ENCODE results near the gene KCNMA1. TPM values are rescaled to one million over a fixed set of nuclear protein-coding genes. Genes with fewer than 3 reads are reported as not detected.

KCNMA1 gene
- total RNA-seq, 1 experiment from 2014 or later: 31.3 TPM

DNA sequence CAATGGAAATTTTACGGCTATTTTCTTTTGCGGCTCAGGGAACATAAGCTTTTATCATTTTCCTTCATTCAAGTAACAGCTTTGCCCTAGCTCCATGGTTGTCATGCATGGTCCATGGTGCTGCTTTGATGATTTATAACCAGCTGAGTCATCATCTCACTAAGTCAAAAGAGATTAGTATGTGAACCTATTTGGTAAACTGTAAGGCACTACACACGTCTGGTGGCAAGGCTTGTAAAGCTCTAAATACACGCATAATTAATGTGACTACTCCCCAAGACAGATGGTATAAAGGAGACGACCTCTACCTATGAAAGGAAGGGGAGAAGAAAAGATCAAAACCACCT lies 340.2 kb downstream of the KCNMA1 start:
- no peak for DNase-seq
- H3K27ac ChIP-seq (ENCODE audit: low read length): no peak overlapping the region
- H3K27me3 ChIP-seq (ENCODE audit: low read length): no peaks in the 10 kb centered on the region
- H2AFZ ChIP-seq (ENCODE audit: low read length): no peak overlapping the region
- no peaks in the 10 kb centered on the region for H3K79me2 ChIP-seq (ENCODE audit: low read length)
- no peaks in the 10 kb centered on the region for H3K4me1 ChIP-seq (ENCODE audit: low read length)
- H3K9me2 ChIP-seq (replicated peaks; ENCODE audit: insufficient read depth, low read length): no peaks in the 10 kb centered on the region
- no peak overlapping the region for H3K4me3 ChIP-seq (ENCODE audit: low read length)
- H3K9ac ChIP-seq (ENCODE audit: low read length): no peak overlapping the region
- no peaks in the 10 kb centered on the region for H3K9me3 ChIP-seq (ENCODE audit: low read length)
- H4K20me1 ChIP-seq (ENCODE audit: insufficient read depth, low read depth, low read length): peaks cover 26% of the 10 kb centered on the region; the same call in 1 of the 2 replicates
- H3K4me2 ChIP-seq (ENCODE audit: low read depth, low read length, poor library complexity, severe bottlenecking): no peak overlapping the region
- no peaks in the 10 kb centered on the region for H3K36me3 ChIP-seq (ENCODE audit: insufficient read depth, low read length)

DNA sequence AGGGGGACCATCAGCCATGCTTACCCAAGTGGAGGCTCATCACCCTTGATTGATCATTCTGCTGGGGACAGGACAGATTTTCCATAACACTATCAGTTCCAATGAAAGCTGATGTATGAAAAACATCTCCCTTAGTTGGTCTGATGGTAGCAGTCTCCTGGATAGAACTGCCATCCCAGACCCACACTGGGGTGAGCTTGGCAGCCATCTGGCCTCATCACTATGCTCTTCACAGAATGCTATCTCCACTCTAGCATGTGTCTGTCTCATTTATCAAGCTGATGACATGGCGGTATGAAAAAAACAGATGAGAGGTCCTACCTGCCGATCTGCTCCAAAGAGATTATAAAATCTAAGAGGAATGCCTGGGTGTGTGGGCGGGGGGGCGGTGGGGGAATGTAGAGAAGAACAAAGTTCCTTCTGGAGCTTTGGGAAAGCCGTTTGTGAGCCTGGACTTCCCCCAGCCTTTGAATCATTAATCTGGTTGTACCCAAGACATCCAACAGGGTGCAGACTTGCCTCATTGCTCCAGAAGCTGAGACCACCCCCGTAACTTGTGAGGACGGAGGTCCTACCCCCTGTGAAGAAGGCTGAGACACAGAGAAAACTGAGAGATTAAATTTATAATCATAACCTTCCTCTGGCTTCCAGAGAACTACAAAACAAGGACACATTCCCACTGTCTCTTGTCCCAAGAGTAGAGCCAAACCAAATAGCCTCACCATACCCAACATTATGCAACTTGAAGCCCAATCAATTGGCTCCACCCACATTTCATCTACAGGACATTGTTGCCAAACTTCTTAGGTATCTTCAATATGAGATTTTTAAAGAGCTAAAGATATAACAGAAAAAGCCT lies 340.8 kb downstream of the KCNMA1 start:
- H3K79me2 ChIP-seq (ENCODE audit: low read length): no peaks in the 10 kb centered on the region
- no peak overlapping the region for H3K4me2 ChIP-seq (ENCODE audit: low read depth, low read length, poor library complexity, severe bottlenecking)
- no peaks in the 10 kb centered on the region for H3K9me2 ChIP-seq (replicated peaks; ENCODE audit: insufficient read depth, low read length)
- H2AFZ ChIP-seq (ENCODE audit: low read length): no peak overlapping the region
- H3K9ac ChIP-seq (ENCODE audit: low read length): no peak overlapping the region
- H3K27me3 ChIP-seq (ENCODE audit: low read length): no peaks in the 10 kb centered on the region
- no peak overlapping the region for H3K27ac ChIP-seq (ENCODE audit: low read length)
- peaks cover 28% of the 10 kb centered on the region; the same call in 1 of the 2 replicates for H4K20me1 ChIP-seq (ENCODE audit: insufficient read depth, low read depth, low read length)
- no peaks in the 10 kb centered on the region for H3K4me1 ChIP-seq (ENCODE audit: low read length)
- no peak overlapping the region for H3K4me3 ChIP-seq (ENCODE audit: low read length)
- H3K9me3 ChIP-seq (ENCODE audit: low read length): no peaks in the 10 kb centered on the region
- peak; percentile 45 for DNase-seq
- no peaks in the 10 kb centered on the region for H3K36me3 ChIP-seq (ENCODE audit: insufficient read depth, low read length)

DNA sequence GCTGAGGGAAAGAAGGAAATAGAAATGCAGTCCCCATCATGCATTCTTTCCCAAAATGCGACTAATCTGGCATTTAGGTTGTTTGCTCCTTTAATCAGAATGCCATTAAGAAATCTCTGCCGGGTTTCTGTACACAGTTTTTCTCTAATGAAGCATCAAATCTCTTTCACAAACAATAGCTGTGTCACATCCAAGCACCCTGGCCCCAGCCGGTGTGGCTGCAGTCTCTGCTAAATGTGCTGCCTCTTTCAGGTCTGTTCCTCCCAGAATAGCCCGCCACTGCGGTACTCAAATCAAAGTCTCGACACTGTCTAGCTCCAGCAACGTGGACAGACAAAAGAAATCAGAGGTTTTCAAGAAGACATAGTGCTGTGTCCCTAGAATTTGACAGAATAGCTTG lies 343.8 kb downstream of the KCNMA1 start:
- Histone ChIP-seq H3K27me3 (ENCODE audit: low read length) (no peaks in the 10 kb centered on the region), H3K9me3 (ENCODE audit: low read length) (no peaks in the 10 kb centered on the region), H3K4me1 (ENCODE audit: low read length) (no peaks in the 10 kb centered on the region), H3K27ac (ENCODE audit: low read length) (no peak overlapping the region), H4K20me1 (ENCODE audit: insufficient read depth, low read depth, low read length) (peaks cover 38% of the 10 kb centered on the region; the same call in 1 of the 2 replicates), H3K36me3 (ENCODE audit: insufficient read depth, low read length) (no peaks in the 10 kb centered on the region), H3K4me3 (ENCODE audit: low read length) (no peak overlapping the region), H2AFZ (ENCODE audit: low read length) (no peak overlapping the region), H3K79me2 (ENCODE audit: low read length) (no peaks in the 10 kb centered on the region), H3K9ac (ENCODE audit: low read length) (no peak overlapping the region), H3K9me2 (replicated peaks; ENCODE audit: insufficient read depth, low read length) (no peaks in the 10 kb centered on the region), H3K4me2 (ENCODE audit: low read depth, low read length, poor library complexity, severe bottlenecking) (no peak overlapping the region)
- DNase-seq: no peak

DNA sequence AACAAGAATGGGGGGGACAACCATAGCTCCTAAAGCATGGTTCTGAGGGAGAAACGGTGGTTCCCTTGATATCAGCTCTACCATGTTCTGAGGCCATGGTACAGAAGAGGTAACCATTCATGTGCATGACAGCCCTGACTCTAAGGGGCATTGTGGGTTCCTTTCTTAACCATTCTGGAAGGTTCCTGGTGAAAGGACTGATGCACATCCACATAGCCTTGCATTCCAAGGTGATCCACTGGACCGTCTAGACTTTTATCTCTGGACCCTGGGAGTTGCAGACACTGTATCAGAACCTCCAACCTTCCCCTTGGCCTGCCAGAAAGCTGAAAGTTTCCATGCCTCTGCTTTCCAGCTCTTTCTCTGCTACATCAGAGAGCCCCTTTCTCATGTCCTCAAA lies 344.3 kb downstream of the KCNMA1 start:
- no peaks in the 10 kb centered on the region for H3K4me1 ChIP-seq (ENCODE audit: low read length)
- no peak overlapping the region for H3K4me3 ChIP-seq (ENCODE audit: low read length)
- no peak overlapping the region for H3K4me2 ChIP-seq (ENCODE audit: low read depth, low read length, poor library complexity, severe bottlenecking)
- no peaks in the 10 kb centered on the region for H3K9me3 ChIP-seq (ENCODE audit: low read length)
- no peak overlapping the region for H2AFZ ChIP-seq (ENCODE audit: low read length)
- no peaks in the 10 kb centered on the region for H3K9me2 ChIP-seq (replicated peaks; ENCODE audit: insufficient read depth, low read length)
- peaks cover 42% of the 10 kb centered on the region; the same call in 1 of the 2 replicates for H4K20me1 ChIP-seq (ENCODE audit: insufficient read depth, low read depth, low read length)
- H3K27me3 ChIP-seq (ENCODE audit: low read length): no peaks in the 10 kb centered on the region
- no peak overlapping the region for H3K9ac ChIP-seq (ENCODE audit: low read length)
- H3K36me3 ChIP-seq (ENCODE audit: insufficient read depth, low read length): no peaks in the 10 kb centered on the region
- no peak overlapping the region for H3K27ac ChIP-seq (ENCODE audit: low read length)
- no peak for DNase-seq
- H3K79me2 ChIP-seq (ENCODE audit: low read length): no peaks in the 10 kb centered on the region

DNA sequence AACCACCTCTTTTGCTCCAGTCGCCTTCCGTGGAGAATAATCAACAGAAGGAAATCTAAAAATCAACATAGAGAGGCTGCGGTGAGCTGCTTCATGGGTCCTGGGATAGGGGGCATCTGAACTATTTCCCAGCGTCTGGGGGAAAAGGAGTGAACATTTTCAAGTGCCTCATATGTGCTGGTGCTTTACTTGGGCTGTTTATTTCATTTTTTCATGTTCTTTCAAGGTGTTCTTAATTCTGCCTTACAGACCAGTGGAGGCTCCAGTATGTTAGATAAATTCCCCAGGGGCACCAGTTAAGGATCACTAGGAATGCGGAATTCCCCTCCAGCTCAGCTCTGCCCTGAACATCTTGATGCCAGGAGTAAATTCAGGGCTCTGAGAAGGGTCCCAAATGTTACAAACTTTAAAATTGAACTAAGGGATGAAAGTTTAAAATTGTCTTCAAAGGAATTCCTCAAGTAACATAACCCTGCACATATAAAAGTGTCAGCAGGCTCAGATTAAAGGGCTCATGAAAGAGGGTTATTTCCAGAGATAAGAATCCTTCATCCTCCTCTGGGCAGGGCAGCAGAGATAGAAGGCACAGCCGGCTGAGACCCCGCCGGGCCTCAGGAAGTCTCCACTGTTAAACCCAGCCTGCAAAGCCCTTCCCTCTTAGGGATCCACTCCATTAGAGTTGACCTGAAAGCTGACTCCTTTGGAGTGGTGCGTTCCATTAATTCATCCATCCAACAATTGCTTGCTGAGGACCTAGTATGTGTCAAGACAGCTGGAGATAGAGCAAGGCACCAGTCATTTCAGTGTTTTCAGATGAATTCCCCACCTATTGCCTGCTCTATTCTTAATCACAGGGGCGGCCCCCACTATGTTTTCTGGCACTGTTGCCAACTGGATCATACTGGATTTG lies 345.8 kb downstream of the KCNMA1 start:
- H3K4me2 ChIP-seq (ENCODE audit: low read depth, low read length, poor library complexity, severe bottlenecking): no peak overlapping the region
- no peak for DNase-seq
- no peak overlapping the region for H3K27ac ChIP-seq (ENCODE audit: low read length)
- H3K4me3 ChIP-seq (ENCODE audit: low read length): no peak overlapping the region
- no peak overlapping the region for H2AFZ ChIP-seq (ENCODE audit: low read length)
- H3K79me2 ChIP-seq (ENCODE audit: low read length): no peaks in the 10 kb centered on the region
- no peaks in the 10 kb centered on the region for H3K9me2 ChIP-seq (replicated peaks; ENCODE audit: insufficient read depth, low read length)
- no peaks in the 10 kb centered on the region for H3K4me1 ChIP-seq (ENCODE audit: low read length)
- peaks cover 39% of the 10 kb centered on the region; the same call in 1 of the 2 replicates for H4K20me1 ChIP-seq (ENCODE audit: insufficient read depth, low read depth, low read length)
- no peaks in the 10 kb centered on the region for H3K9me3 ChIP-seq (ENCODE audit: low read length)
- no peaks in the 10 kb centered on the region for H3K27me3 ChIP-seq (ENCODE audit: low read length)
- no peak overlapping the region for H3K9ac ChIP-seq (ENCODE audit: low read length)
- H3K36me3 ChIP-seq (ENCODE audit: insufficient read depth, low read length): no peaks in the 10 kb centered on the region

DNA sequence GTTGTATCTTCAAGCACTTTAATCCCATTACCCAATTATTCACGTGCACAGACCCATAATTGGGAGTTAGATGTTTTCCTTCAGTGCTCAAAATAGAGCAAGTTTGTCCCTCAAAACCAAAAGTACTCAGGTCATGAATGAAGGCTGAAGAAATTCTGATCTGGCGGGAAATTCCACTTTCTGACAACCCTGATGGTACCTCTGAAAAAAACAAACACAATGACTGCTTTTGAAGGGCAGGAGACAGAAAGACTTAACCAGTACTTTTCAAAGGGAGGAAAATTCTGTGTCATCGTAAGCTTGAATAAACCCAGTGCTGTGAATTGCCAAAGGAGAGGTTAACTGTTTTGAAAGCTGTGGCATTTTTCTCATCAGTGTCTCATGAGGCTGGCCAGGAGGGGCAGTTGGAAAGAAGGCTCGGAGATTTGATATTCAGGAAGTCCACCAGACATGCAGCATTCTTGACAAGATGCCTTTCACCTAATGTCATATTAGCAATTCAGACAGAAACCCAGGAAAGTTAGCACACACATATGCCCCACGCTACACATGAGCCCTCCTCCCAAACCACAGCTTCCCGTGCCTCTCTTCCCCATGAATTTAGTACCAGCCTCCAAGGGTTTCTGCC lies 347.0 kb downstream of the KCNMA1 start:
- H3K36me3 ChIP-seq (ENCODE audit: insufficient read depth, low read length): no peaks in the 10 kb centered on the region
- DNase-seq: no peak
- no peaks in the 10 kb centered on the region for H3K4me1 ChIP-seq (ENCODE audit: low read length)
- H3K27ac ChIP-seq (ENCODE audit: low read length): no peak overlapping the region
- no peak overlapping the region for H3K4me2 ChIP-seq (ENCODE audit: low read depth, low read length, poor library complexity, severe bottlenecking)
- H4K20me1 ChIP-seq (ENCODE audit: insufficient read depth, low read depth, low read length): peaks cover 31% of the 10 kb centered on the region; the same call in 1 of the 2 replicates
- no peak overlapping the region for H3K9ac ChIP-seq (ENCODE audit: low read length)
- no peaks in the 10 kb centered on the region for H3K9me2 ChIP-seq (replicated peaks; ENCODE audit: insufficient read depth, low read length)
- no peak overlapping the region for H3K4me3 ChIP-seq (ENCODE audit: low read length)
- H3K79me2 ChIP-seq (ENCODE audit: low read length): no peaks in the 10 kb centered on the region
- H2AFZ ChIP-seq (ENCODE audit: low read length): no peak overlapping the region
- H3K9me3 ChIP-seq (ENCODE audit: low read length): no peaks in the 10 kb centered on the region
- no peaks in the 10 kb centered on the region for H3K27me3 ChIP-seq (ENCODE audit: low read length)

DNA sequence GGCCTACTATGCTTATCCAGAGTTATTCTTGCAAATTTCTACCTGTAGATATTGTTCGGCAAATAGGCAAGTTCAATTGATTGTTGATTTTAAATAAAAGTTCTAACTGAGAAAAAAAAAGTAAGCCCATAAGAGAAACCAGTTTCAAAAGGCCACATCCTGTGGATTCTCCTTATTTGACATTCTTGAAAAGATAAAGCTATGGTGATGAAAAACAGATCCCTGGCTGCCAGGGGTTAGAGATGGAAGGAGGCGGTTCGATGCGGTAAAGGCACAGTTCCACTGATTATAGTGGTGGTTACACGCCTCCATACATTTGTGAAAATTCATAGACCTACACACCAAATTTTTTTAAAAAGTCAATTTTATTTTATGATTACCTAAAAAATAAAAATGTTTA lies 347.8 kb downstream of the KCNMA1 start:
- Histone ChIP-seq H3K9me2 (replicated peaks; ENCODE audit: insufficient read depth, low read length) (no peaks in the 10 kb centered on the region), H3K4me3 (ENCODE audit: low read length) (no peak overlapping the region), H3K79me2 (ENCODE audit: low read length) (no peaks in the 10 kb centered on the region), H3K4me1 (ENCODE audit: low read length) (no peaks in the 10 kb centered on the region), H3K27me3 (ENCODE audit: low read length) (no peaks in the 10 kb centered on the region), H2AFZ (ENCODE audit: low read length) (no peak overlapping the region), H3K36me3 (ENCODE audit: insufficient read depth, low read length) (no peaks in the 10 kb centered on the region), H4K20me1 (ENCODE audit: insufficient read depth, low read depth, low read length) (peaks cover 31% of the 10 kb centered on the region; the same call in 1 of the 2 replicates), H3K27ac (ENCODE audit: low read length) (no peak overlapping the region), H3K4me2 (ENCODE audit: low read depth, low read length, poor library complexity, severe bottlenecking) (no peak overlapping the region), H3K9ac (ENCODE audit: low read length) (no peak overlapping the region), H3K9me3 (ENCODE audit: low read length) (no peaks in the 10 kb centered on the region)
- DNase-seq: no peak

DNA sequence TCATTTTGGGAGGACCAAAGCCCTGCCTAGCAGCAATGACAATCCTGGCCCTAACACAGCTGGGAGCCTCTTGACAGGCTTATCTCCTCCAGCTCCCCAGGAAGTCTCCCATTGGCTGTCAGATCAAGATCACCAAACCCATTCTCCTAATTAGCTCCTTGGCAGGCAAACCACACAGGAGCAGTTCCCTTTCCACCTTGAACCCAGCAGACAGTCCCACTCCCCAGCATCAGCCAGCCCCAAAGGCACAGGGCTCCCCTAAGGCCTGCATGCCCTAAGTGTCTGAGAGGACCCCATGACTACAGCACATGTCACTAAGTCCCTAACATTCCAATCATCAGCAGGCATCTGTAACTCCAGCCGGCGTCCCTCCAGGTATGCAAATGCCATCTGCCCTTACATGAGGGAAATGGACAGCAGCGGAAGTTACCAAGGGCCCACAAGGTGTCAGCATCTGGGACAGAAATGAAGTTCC lies 348.5 kb downstream of the KCNMA1 start:
- H3K36me3 ChIP-seq (ENCODE audit: insufficient read depth, low read length): no peaks in the 10 kb centered on the region
- H3K9me2 ChIP-seq (replicated peaks; ENCODE audit: insufficient read depth, low read length): no peaks in the 10 kb centered on the region
- peaks cover 29% of the 10 kb centered on the region; the same call in 1 of the 2 replicates for H4K20me1 ChIP-seq (ENCODE audit: insufficient read depth, low read depth, low read length)
- no peaks in the 10 kb centered on the region for H3K27me3 ChIP-seq (ENCODE audit: low read length)
- no peak overlapping the region for H2AFZ ChIP-seq (ENCODE audit: low read length)
- no peaks in the 10 kb centered on the region for H3K9me3 ChIP-seq (ENCODE audit: low read length)
- no peak overlapping the region for H3K9ac ChIP-seq (ENCODE audit: low read length)
- no peaks in the 10 kb centered on the region for H3K79me2 ChIP-seq (ENCODE audit: low read length)
- H3K27ac ChIP-seq (ENCODE audit: low read length): no peak overlapping the region
- DNase-seq: no peak
- no peak overlapping the region for H3K4me2 ChIP-seq (ENCODE audit: low read depth, low read length, poor library complexity, severe bottlenecking)
- H3K4me3 ChIP-seq (ENCODE audit: low read length): no peak overlapping the region
- H3K4me1 ChIP-seq (ENCODE audit: low read length): no peaks in the 10 kb centered on the region
